ENCODE measurements around the gene STOM.
"Not testable (repeated sequence)": the region's sequence is repeated elsewhere in the genome, so short reads cannot be mapped to it uniquely, and the experiment has no call there.

Gene STOM

DNA sequence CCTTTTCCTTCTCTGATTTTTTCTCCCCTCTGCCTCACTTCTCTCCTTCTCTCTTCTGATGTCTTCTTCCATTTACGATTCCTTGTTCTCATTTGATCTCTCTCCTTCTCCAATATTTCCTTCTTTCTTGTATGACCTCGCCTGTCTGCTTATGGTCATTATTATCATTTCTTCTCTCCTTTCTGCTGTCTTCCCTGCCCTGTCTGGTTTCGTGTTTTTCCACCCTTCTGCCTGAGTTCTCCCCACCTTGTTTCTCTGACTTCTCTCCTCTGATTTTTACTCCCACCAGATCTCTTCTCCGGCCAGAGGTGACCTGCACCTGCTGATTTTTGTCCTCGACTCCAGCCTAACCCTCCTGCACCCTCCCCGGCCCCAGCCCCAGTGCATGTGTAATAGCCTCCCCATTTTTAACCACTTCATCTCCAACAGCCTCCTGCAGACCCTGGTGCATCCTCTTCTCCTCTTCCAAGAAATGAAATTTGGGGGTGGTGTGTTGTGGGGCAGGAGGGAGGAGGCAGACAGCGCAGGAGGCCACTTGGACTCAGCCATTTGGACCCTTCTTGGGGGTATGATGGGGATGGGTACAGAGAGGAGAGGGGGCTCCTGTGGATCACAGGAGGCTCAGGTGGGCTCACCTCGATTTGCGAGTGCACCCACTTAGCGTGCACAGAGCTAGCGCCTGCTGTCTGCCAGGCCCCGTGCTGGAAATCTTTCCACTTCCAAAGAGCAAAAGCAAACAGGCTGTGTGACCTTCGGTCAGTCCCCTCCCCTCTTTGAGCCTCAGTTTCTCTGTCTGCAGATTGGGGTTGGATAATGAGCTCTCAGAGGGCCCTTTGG is 69.5 kb downstream of the STOM start:
- DNase-seq (ENCODE audit: low read depth), result no peak

DNA sequence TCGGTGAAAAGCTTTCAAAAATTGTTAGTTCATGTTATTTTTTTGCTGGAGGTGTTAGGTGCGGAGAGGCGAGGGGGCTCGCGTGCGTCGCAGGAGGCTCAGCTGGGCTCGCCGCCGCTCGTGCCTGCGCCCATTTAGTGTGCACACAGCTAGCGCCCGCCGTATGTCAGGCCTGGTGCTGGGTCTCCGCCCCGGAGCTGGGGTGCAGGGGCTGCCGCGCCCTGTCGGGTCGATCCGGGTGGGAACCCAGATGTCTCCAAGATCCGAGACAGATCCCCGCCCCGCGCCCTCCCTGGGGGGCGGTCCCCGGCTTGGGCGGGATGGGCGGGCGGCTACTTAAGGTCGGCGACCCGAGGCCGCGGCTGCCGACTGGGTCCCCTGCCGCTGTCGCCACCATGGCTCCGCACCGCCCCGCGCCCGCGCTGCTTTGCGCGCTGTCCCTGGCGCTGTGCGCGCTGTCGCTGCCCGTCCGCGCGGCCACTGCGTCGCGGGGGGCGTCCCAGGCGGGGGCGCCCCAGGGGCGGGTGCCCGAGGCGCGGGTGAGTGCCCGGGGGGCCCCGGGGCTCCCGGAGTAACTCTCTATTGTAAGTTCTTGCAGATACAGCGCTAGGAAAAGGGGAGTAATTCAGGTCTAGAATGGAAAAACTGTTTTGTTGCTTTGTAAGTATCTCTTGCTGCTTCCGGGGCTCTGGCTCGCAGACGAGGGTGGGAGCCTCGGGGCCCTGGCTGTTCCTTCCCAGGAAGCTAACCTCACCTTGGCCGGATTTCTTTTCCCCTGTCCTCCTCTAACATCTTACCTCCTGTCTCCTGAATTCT is 70.4 kb downstream of the STOM start:
- DNase-seq (ENCODE audit: low read depth), result no peak

DNA sequence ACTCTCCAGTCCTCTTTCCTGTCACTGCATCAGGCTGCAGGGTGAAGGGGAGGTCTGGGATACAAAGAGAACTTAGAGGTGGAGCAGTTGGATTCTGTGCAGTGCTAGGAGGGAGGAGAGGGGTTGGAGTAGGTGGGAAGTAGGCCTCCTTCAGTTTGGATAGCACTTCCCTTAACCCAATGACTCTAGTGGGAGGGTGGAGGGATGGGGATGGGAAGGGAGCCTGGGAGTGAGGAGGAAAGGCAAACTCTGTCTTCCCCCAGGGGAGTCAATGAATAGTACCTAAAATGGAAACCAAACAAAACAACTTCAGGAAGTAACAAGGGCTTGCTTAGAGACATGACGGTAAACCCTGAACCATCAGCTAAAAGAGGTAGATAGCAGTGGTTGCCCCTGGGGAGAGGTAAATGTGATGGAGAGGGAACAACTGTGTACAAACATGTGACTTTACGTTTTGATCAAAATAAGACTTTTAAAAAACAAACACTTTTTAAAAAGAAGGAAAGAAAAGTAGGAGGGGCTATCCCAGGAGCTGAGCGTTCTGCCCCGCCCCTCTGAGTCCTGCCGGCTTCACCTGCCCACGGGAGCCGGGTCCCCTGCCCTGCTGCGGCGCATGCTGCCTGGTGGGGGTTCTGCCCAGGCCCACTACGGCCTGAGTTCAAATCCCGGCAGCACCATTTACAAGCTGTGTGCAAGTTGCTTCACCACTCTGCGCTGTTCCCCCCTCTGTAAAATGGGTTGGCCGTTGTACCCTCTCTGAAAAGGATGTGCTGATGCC is 71.2 kb downstream of the STOM start:
- no peak for DNase-seq (ENCODE audit: low read depth)

DNA sequence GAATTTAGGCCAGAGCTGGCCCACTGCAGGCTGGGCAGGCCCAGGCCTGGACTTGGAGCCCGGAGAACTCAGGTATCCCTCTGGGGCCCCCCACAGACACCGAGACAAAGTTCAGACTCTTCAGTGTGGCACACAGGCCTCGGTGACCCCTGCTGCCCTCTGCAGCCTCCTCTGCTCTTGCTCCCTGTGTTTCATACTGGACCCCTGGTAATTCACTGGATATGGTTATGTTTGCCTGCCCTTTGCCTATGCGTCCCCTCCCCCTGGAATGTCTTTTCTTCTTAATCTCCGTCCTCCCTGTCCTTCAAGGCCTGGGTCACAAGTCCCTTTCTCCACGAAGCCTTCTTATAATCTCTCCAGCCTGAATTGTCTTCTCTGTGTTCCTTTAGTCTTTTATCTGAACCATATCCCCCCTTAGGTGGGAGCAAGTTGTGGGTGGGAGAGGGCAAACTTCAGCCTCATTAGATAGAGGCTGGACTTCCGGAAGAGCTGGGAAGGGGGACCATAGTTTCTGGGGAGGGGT is 72.0 kb downstream of the STOM start:
- no peak for DNase-seq (ENCODE audit: low read depth)

DNA sequence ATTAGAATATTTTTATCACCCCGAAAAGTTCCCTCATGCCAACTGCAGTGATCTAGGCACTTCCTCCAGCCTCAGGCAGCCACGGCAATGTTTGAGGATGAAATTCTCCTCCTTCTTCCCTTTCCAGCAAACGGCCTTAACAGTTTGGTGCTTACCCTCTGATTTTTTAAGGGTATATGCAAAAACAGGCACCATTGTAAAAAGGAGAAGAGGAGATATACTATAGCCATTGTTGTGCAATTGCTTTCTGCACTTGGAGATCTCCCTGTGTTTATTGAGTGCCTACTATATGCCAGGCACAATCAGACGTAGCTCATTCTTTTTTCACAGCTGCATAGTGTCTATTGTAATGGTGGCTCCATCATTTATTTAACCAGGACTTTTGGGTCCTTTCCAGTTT is 72.7 kb downstream of the STOM start:
- no peak for DNase-seq (ENCODE audit: low read depth)

DNA sequence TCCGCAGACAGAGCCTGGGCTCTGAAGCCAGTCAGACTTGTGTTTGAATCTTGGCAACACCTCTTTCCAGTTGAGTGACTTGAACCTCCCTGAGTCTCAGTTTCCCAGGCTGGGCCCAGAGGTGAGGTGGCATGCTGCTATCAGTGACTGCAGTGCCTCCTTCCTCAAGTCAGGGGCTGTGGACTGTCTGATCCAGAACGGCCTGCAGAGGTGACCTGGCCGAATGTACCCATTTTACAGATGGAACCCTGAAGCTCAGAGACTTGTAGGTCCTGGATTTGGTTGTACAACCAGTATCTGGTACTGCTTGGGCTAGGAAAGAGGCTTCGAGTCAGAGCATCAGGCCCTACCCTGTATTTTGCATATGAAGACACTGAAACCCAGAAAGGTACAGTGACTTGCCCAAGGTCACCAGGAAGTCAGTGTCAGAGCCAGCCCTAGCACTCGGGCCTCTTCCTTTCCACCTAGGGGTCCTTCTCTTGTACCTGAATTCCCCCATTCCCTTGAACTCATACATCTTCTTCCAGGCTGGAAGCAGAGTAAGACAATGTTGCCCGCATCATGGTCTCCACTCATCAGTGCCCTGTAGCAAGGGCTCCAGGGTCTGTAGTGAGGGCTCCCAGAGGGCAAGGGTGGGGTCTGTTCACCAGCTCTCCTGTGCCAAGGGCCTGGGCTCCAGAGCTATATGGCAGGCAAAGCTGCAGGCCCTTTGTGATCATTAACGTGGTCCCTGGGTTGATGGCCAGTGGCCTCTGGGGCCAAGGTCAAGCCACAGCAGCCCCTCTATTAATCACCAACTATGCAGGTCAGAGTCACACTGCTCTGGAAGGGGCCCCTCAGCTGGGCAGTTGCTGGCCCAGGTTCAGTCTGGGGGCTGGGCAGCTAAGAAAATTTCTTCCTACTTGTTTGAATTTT is 73.6 kb downstream of the STOM start:
- no peak for DNase-seq (ENCODE audit: low read depth)

DNA sequence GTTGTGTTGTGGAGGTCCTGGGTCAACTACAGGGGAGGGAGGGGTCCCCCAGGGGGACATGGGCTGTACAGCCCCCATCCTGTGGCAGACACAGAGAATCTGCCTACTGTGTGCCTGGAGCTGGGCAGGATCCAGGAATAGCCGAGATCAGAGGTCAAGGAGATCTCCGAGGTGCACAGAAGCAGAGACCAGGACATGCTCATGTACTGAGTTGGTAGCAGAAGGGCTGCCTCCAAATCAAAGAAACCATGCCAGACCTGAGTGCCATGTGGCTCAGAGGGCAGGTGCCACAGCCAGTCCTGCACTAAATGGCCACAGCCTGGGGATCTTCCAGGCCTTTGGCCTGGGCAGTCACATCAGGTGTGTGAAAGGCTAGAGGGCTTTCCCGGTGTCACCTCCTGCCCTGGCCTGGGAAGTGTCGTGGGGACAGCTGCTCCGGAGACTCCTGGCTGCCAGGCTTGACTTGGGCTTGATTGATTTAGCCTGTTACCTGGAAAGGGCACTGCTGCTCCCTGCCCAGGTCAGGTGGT is 74.3 kb downstream of the STOM start:
- no peak for DNase-seq (ENCODE audit: low read depth)

DNA sequence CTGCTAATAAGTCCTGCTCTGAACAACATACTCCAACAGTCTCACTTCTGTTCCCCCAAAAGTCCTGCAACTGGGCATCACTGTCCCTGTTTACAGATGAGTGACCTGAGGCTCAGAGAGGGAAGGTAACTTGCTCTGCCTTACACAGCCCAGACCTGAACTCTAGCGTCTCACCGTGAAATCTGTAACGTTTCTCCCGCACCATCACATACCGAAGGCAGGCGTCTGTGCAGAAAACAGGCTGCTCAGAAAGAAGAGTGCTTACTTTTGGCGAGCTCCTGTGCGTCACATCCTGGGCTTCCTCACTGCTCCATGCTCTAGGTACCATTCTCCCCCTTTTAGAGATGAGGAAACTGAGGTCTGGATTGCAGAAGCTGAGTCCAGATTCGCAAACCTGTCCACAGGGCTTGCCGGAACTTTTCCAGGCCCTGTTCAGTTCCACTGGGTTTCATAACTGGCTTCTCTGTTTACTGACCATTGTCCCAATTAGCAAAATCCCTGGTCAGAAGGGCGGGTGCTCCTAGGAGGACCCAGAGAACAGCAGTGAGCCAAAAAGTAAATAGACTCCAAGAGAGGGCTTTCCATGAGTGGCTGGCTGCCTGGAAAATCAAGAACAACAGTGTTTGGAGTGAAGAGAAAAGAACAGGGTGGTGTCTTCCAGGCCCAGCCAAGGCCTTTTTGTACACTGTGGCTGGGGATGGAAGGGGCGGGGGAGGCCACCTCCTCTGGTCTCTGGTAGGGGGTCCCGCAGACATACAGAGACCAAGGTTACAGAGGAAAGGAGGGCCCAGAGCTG is 75.0 kb downstream of the STOM start:
- no peak for DNase-seq (ENCODE audit: low read depth)

DNA sequence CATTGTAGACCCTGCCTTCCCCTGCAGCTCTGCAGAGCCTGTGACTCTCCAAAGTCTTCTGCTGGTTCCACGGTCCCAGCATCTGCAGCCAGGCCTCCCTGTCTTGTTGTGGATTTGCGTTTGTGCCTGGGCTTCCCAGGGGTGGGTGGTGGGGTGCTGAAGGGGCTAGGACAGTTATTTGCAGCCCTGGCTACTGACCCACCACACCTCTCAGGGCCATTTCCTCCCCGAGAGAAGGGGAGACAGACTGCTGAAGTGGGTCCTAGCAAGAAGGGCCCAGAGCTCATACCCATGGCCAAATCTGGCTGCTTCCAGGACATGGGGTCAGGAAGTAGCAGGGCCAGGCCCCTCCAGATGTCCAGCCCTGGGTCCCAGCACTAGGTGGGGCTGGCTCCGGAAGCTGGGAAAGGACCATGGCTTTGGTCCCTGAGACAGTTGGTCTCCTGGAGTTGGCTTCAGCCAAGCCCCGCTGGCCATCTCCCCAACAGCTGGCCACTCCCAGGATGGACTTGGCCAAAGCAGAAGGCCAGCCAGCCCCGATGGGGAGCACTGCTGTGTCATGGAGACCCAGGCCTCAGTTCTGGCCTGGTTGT is 75.8 kb downstream of the STOM start:
- DNase-seq (ENCODE audit: low read depth), result no peak

DNA sequence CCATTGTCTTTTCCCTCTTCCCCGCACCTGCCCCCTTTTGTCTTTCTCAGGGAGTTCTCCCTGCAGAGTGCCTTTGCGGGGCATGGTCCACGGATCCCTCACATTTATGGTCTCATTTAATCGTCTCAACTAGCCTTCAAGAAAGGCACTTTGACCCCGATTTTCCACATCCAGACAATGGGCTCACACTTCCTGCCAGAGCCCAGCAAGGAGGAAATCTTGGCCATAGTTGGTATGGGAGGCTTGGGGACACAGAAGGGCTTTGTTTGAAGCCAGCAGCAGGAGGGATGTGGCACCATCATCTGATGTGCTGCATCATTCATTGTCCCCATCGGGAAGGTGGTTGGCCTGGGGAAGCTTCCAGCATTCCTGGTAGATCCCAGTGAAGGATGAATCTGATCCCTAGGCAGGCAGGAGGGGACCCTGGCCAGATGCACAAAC is 77.2 kb downstream of the STOM start:
- DNase-seq (ENCODE audit: low read depth), result no peak

DNA sequence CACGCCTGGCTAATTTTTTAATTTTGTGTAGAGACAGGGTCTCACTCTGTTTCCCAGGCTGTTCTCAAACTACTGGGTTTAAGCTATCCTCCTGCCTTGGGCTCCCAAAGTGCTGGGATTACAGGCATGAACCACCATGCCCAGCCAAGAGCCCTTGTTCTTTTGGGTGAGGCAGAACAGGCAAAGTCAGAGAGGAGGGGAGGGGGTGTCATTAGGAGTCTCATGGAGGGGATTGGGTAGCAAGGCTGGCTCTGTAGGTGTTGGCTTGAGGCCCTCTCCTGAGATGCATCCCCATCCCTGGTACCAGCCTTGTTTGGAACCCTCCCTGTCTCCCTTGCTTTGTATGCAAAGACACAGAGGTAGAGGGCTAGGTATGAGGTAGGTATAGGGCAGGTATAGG is 78.0 kb downstream of the STOM start:
- DNase-seq (ENCODE audit: low read depth), result no peak

DNA sequence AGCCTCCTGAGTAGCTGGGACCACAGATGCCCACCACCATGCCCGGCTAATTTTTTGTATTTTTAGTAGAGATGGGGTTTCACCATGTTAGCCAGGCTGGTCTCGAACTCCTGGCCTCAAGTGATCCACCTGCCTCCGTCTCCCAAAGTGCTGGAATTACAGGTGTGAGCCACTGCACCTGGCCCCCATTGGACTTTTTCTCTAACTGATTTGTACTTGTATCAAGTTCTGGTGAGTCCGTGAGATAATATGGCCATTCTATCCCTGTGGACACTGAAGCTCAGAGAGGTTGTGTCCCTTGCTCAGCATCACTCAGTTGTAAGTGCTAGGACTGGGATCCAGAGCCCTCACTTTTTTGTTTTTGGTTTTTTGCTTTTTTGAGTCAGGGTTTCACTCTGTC is 78.5 kb downstream of the STOM start:
- not testable (repeated sequence) for DNase-seq (ENCODE audit: low read depth)

DNA sequence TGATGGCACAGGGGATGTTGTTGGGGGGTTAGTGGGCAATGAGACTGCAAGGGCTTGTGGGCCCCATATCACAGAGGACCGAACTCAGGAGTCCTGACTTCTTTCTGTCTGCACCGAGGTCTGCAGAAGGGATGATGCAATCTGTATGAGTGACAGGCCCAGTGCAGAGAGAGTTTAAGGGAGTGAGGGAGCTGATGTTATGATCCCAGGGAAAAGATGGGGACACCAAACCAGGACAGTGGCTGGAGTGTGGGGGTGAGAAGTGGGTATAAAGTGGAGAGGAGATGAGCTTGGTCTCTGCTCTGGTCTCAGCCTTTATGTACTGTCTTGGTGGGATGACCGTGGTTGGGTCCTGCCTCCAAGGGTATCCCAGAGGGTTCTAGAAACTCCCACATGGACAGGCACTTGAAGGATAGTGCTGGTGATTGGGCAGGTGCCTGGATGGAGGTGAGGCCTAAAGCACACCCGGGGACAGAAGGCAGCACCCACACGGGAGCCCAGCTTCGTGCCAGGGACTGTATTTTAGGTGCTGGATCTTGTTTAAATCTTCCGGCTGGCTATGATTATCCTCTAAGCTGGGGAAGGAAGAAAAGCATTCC is 80.2 kb downstream of the STOM start:
- no peak for DNase-seq (ENCODE audit: low read depth)

DNA sequence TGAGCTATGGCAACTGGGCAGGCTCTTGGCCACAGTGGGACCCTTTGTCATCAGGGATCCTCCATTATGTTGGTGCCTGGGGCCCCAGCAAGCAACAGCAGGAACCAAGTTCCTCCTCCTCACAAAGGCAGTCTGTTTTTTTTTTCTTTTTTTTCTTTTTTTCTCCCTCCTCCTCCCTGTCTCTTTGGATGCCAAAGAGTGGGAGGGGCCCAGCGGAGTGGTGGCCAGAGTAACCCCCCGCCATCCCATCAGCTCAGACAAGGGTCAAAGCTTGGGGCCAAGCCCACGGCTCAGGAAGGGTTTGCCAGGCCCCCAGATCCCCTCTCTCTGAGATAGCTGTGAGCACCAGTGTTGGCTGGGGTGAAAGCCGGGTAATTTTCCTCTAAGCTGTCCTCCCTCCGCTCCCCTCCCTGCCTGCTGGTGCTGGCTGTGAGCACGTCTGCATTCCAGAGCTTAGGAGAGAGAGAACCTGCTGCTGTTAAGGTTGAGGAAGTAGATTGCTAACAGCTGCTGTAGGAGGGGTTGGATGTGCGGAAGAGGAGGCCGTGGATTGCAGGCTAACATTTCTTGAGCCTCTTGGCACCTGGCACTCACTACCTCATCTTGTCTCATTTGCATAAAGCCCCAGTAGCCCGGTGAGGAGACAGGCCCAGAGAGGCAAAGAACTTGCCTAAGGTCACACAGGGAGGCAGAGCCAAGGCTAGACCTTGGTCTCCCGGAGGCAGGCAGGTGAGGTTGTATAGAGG is 80.9 kb downstream of the STOM start:
- no peak for DNase-seq (ENCODE audit: low read depth)
